HG03442 (cell line): ENCODE measurements around the gene HOXA1.

Experiments used
- ATAC-seq: cut with Tn5 transposase; IDR thresholded peaks from one replicate; pipeline ENCODE4 v1.9.1; 2021; ENCODE audit warnings: mild to moderate bottlenecking, moderate library complexity; ENCODE audit not compliant: unreplicated experiment

HOXA1 gene

DNA sequence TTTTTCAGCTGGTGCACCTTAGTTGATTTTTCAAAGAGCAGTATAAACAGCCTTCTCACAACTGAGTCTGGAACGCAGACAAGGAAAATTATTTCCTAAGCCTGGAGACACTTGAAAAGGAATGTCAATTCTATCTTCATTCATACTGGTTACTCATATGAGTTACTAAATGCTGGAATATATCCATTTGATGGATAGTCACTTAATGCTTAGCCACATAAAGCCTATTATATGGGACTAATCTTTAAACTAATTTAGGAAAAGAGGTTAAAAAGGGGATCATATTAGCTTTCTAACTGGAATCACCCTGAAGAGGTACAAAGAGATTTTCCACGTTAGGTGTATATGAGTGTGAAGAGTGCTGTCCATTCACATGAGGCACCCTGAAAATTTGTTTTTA lies 36.4 kb upstream of the HOXA1 start:
- no peak for ATAC-seq

DNA sequence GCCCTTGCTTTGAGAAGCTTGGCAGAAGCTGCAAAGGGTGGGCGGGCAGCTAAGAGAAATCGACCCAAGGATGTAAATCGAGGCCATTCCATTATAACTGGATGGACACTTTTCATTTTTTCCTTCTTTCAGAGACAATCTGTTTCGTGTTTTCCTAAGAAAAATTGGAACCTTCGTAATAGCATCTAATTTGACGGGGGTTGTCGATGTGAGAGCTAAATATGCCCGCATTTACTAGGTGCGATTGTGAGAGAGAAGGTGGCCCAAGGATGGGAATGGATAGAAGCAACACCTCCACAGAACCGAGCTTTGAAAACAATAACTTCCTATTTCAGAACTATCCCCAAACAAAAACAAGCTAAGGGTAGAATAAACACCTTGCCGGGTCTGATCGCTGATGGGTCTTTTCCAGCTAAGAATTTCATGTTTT lies 35.6 kb upstream of the HOXA1 start:
- no peak for ATAC-seq

DNA sequence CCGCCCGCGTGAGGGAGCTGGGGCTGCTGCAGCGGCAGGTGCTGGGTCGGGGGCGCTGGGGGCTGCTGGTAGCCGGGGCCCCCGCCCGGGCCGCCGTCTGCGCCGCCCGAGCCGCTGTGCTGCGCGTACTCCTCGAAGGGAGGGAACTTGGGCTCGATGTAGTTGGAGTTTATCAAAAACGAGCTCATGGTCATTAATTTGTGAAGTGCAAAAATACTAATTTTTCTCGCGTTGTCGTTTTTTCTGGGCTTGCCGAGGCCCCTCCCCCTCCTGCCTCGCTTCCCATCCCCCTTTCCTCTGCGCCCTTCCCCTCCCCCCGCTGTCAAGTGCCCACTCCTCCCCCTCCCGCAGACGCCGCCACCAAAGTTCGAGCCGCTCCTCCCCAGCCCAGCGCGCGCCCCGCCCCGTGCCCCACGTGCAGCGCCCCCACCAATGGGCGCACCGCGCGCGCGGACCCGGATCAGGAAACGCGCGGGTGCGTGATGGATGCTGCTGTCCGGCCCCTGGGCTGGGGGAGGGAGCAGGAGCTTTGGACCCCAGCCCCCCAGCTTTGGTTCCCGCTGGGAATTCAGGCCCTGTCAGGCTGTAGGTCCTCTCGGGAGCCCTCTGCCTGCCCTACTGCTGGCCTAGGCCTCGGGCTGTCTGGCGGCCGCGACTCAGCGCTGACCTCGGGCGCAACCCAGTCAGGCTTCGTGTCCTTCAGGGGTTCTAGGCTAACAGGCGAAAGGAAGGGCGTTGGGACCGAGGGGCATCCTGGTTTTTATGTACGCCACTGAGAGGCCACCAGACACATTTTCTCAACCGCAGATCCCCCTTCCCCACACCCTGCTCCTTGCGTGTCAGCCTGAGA lies 35.0 kb upstream of the HOXA1 start, which contains the start of gene HOXA4:
Gene HOXA4, minus strand, starts transcription at position 218 of the 850 bp plus-strand sequence. Its CDS starts 24 bp downstream, at position 194.
- no peak for ATAC-seq

DNA sequence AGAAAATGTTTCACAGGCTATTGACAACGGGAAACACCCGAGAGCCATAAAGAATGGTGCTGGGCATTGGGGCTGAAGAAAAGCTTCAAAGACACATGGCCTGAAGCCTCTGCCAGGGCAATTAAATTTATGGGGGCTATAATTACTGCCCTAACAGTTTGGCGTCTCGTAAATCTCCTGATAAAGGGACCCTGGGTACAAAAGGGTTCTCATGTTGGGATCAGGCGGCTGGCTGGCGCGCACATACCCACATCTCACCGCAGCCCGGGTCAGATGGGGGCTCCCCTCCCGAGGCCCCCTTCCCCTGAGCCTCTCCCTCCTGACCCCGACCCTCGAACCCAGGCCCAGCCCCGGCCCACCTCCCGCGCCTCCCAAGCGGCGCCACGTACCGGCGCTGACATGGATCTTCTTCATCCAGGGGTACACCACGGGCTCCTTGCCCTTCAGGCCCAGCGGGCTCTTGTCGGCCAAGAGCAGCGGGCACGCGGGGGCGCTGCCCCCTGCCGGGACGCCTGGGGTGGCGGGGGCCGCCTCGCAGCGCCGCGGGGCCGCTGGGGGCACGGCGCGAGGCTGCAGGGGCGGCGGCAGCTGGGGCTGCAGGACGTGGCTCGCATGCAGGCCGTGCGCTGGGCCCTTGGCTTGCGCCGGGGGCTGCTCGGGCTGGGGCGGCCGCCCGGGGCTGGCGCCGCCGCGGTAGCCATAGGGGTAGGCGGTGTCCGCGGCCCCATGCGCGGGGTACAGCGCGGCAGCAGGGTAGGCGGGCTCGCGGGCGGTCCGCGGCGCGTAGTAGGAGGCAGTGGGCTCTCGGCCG lies 34.1 kb upstream of the HOXA1 start:
- ATAC-seq: no peak

DNA sequence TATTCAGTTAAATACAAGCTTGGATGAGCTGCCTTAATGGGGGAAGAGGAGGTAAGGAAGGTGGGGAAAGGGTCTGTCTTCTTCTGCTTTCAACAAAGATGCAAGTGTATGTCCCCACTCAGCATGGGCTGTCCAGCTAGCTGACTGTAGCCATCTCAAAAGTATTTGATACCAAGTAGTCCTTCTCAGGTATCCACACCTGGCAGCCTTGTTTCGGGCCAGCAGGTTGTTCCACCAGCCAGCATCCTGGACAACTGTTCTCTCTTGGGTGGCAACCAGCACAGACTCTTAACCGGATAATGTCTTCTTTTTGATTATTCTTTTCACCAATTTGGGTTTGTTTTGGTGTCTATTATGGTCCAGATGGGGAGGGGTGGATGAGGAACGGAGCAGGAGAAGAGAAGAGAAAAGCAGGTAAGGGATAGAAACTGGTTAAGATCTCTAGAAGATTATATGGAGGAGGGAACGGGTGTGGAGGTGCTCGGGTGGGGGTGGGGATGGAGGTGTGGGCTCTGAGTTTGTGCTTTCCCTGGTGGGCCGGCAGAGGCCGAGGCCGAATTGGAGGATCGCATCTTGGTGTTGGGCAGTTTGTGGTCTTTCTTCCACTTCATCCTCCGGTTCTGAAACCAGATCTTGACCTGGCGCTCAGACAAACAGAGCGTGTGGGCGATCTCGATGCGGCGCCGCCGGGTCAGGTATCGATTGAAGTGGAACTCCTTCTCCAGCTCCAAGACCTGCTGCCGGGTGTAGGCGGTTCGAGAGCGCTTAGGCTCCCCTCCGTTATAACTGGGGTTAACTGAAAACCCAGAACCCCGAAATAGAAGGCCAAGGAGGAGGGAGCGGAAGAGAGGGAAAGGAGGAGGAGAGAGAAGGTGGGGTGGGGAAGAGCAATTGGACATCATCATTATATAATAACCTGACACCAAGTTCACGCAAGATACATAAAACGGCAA lies 33.3 kb upstream of the HOXA1 start:
- no peak for ATAC-seq

DNA sequence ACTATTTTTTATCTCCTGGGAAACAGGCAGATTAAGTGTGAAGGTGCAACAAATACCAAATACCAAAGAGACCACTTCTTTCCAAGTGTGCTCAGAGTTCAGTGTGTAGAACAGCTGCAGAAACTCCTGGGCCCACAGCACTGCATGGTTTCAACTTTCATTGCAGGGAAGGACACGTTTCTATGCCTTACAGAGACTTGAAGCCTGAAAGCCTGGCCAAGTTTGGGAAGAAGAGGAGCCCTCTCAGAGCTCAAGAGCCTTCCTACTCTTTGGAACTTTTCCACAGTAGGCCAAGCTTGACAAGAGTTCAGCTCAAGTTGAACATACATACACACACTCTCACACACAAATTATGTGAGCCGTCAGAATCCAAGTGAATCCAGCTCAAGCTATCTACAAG lies 32.2 kb upstream of the HOXA1 start:
- ATAC-seq: no peak

DNA sequence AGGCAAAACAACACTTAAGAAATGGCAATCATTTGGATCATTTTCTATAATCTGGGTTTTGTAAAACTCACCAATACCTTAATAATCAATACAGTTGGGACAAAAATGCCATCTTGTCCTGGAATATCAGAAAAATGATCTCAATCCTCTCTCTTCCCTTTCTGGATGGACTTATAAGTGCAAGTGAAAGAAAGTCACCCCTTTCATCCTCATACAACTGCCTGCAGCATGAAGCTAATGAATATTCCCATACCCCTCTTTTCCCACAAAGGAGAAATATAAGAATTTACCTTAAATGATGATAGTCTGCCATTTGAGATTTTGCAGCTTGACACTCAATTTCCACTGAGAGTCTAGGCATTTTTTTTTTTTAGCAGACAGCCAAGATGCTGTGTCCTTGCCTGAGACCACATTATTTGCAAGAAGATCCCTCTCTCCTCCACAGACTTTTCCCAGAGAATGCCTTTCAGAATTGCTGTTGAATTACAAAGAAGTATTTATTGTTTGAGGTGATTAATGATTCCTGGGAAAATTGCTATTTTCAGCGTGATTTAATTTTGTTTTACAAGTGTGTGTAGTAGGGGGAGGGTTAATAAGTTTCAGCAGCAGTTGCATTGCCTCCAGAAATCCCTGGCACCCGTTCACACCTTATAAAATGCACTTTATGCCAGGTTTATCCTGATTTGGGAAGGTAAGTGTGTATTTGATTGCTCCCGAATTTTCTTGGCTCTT lies 31.0 kb upstream of the HOXA1 start:
- no peak for ATAC-seq

DNA sequence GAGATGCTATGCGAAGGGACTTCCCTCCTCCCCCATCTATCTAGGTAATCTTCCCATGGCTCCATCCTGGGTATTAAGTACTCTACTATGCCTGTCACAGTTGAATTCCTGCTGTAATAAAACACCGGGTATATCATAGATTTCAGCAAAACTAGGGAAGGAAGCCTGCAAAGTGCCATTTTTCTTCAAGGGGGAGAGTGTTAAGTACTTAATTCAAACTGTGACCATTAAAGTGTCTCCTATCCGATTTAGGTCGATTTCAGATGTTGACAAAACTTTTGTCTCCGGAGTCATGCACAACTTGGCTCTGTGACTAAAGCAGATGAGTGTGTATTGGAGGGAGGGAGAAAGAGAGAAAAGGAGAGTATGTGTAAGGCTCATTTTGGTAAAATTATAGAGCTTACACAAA lies 30.2 kb upstream of the HOXA1 start:
- ATAC-seq: no peak

DNA sequence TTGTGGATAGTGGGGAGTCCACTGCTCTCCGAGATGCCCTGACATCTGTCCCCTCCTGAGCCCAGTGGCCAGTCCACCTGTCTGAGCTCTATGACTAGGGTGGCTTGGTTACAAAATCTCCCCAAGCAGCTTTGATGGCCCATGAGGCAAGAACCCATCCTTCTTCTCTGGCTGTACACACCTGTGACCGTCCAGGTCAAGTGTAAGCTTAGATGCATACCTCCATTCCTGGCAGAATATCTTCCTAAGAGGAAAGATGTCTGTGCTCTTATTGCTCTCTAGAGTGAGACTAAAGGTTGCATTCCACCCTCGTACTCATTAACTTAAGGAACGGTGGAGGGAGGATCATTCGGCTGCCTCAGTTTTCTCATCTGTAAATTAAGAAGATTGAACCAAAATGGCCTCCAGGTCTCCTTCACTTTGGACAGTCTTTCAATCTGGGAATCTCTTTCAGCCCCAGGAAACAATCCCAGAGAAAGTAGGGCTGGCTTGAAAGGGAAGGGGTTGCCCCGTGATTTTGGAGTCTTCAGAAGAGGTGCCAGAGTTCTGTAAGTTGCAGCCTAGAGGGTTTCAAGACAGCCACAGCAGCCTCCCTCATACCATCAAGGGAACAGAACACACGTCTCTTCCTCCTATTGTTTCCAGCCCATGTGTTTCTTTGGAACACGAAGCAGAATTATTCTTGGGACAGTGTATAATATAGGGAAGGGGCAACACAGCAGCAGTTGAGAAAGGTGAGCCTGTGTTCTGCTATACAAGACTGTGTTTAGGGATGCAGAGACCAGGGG lies 29.3 kb upstream of the HOXA1 start:
- no peak for ATAC-seq

DNA sequence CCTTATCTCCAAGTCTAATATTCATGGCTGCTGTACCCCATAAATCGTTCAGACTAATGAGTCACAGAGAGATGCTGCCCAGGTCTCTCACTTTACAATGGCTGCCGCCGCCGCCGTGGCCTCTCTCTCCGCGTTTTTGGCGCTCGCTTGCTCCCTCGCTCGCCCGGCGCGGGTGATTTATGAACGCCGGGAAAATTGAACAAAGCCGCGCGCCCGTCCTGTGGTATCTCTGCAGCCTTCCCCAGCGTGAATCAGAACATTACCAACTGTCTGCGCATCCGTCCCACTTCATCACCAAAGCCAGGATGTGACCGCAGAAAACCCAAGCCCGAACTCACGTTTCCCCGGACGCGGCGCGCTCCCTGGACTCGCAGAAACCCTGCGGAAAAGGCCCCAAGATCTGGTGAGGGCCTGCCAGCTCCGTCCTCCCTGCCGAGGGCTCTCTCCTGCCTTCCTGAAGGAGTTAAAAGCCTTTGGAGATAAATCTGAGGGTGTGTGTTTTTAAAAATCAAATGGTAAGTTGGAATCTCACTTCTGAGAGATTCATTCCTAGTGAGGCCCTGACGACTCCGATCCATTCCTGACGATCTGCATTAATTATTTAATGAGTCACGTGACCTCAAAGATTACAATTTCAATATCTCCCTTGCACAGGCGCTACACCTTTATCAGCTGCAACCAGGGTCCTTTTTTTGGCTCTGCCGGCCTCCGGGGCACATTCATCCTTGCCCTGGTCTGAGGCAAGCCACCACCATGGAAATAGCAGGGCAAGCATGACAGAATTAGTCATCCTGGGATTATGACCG lies 28.5 kb upstream of the HOXA1 start:
- ATAC-seq: no peak

DNA sequence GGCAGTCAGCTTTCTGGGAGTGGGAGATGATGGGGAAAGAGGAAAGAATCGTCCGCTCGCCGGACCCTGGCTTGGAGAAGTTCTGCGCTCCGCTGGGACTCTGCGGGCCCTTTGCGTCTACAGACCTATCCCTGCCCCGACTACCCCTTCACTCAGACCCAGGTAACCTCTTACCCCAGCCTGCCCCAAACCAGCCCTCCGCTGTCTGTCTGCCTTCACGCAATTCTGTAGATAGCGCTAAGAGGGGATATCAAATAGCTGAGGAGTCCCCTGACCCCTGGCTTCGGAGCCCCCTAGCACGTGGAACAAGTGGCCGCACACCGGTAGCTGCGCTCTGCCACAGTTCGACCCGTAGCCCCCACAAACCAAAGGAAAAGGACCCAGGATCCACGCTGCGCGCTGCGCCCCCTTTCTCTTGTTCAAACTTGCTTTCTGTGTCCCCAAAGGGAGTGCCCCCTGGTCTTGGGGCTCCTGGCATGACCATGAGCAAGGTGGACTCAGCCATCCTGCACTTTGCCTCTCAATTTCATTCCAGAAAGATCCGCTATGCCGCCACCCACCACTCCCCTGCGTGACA lies 27.8 kb upstream of the HOXA1 start:
- ATAC-seq: no peak

DNA sequence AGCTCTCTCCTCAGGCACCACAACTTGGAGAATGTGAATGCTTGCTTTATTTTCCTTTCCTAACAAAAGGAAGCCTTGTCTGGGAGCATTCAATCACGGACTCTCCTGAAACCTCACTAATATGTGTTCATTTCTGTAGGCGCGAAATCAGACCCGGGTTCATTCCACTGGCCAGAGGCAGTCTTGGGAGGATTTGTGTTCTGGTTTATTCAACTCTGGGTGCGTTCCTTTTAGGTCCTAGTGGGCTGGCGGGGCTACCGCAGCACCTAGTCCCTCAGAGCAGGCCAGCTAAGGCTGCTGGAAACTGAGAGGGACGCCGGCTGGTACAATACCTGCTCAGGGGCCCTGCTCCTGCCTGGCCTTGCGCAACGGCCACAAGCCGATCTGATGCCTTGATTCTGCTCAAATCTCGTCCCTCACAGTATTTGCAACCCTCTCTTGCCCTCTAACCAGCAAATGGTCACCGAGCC lies 27.2 kb upstream of the HOXA1 start:
- ATAC-seq: no peak

DNA sequence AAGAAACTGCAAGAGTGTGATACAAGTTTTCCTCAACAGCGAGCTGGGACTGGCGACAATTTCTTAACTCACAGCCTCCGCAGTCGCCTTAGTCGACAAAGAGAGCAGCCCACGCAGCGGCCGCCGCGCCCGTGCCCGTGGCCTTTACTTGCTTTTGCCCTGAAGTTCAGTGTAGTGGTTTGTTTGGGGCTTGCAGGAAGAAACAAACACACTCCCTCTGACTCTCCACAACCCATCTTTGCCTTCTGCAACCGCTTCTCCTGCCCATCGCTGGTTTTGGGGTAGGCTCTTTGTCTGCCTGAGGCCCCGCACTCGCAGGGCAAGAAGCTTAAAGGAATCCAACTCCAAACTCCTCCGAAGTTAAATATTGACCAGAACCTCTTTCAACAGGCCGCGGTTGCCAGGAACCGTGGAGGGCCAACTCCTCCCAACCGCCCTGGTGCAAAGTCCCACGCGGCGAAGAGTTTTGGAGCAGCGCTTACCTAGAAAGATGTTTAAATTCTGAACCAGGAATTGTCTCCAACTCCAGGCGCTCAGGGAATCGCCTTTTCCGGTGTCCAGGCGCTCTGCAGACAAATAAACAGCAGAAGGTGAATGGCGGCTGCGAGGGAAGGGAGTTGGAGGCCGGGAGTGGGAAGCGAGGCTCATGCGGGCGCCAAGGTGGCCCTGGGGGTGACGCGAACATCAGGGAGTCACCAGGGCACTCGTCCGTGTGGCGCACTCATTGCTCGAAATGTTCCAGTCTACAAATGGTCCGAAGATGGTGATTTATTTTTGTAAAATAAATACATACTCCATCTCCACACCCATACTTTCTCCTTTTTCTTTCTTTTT lies 26.5 kb upstream of the HOXA1 start:
- ATAC-seq: no peak

DNA sequence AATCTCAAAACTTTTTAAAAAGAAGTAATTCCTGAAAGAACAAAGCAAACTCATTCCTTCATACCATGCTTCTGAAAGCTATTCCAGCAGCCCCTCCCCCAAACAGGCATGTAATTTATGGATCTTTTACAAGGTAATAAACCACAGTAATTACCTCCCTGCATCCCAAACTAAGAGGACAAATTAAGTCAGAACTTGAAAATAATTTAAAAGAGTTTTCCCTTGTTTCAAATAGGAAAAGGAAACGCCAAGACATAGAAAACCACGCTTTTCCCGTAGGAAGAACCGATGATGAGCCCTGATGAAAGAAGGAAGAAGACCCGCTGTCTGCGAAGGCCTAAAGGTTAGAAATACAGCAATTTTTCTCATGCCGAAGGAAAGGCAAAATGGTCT lies 25.9 kb upstream of the HOXA1 start:
- ATAC-seq: no peak

DNA sequence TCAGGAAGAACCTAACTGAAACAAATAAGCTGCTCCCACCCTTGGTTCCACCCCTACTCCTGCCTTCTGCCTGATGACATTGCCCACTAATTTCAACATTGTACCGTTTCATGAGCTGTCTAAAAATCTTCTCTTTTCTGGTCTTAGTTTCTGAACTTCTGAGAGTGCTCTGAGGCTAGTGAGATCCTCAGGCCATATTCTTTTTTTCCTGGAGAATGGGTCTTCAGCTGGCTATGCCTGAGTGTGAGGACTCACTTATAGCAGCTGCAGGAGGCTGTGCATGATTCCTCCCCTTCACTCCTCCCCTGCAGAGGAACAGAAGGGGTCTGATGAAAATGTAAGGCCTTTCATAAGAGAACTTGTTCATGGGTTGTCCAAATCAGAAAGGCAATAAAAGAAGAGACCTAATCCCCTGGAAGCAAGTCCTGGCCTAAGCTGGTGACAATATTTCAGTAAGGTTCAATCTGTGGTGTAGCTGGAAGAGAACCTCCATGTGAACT lies 23.7 kb upstream of the HOXA1 start:
- ATAC-seq: no peak

DNA sequence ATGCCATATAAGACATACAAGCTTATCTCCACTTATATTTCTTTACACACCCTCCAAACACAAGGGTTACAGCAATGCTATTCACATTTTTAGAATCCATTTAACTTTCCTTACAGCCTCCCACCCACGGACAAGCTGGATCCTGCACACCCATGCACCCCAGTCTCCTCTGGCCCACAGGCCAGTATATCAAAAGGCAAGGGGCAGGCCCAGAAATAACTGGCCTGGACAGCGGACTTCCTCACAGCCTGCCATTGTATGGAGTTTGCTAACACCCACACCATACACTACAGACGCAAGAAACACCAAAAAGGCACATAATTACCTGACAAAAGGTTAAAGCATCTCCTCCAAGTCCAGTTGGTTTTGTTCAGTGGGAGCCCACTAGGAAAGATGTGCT lies 22.8 kb upstream of the HOXA1 start:
- no peak for ATAC-seq

DNA sequence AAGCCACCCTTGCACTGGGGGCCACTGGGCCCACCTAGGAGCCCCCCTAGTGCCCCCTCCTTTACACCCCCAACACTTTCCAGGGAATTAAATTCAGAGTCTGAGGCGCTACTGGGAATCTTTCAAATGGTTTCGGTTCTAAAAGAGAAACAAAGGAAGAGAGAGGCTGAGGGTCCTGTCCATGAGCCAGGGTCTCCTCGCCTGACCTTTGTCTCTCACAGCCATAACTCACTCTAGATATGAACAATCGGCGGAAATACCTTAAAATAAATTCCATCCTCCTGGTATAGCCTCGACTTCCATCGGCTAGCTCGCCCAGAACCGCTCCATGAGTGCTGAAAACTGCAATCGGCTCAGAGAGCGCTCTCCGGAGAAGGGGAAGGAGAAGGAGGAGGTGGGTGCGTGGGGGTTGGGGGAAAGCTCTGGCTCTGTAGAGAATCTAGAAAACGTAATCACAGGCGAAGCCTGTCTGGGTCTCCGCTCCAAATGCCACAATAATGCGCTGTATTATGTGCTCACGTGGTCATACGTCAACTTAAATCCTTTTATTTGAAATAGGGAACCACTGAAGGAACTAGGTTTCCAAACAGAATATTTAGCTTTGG lies 22.2 kb upstream of the HOXA1 start:
- no peak for ATAC-seq
